SK-N-SH treated with all-trans-retinoic acid at 6 μM for 48 hours (cell line): ENCODE results near the gene IFIT3.

Experiments used
- ATAC-seq: fragments of 200-7000 bp; cut with Tn5 transposase; 3 replicates; pipeline ENCODE4 v1.9.1; 2020; ENCODE audit warnings: mild to moderate bottlenecking, moderate library complexity
- ARNTL ChIP-seq: fragments of 450-650 bp; formaldehyde crosslinking; IDR thresholded peaks from 2 replicates; pipeline ENCODE4 v1.5.0; 2020; ENCODE audit warnings: low read depth, mild to moderate bottlenecking, moderate library complexity, borderline replicate concordance
- BACH2 ChIP-seq: fragments of 250-450 bp; sonication (Bioruptor Pico); IDR thresholded peaks from 2 replicates; pipeline ENCODE4 v1.9.0; 2021; ENCODE audit warnings: mild to moderate bottlenecking, borderline replicate concordance
- CREB5 ChIP-seq: fragments of 250-450 bp; sonication (Bioruptor Pico); IDR thresholded peaks from 2 replicates; pipeline ENCODE4 v1.5.1; 2020; ENCODE audit warnings: low read depth, mild to moderate bottlenecking, moderate library complexity
- CSRNP3 ChIP-seq: fragments of 250-450 bp; sonication (Bioruptor Pico); IDR thresholded peaks from 2 replicates; pipeline ENCODE4 v1.5.1; 2021; ENCODE audit warnings: mild to moderate bottlenecking, moderate library complexity
- ESRRG ChIP-seq: fragments of 250-450 bp; sonication (Bioruptor Pico); IDR thresholded peaks from 2 replicates; pipeline ENCODE4 v1.6.1; 2021; ENCODE audit warnings: mild to moderate bottlenecking
- ISL1 ChIP-seq: fragments of 250-450 bp; sonication (Bioruptor Pico); IDR thresholded peaks from 2 replicates; pipeline ENCODE4 v2.1.2; 2022; ENCODE audit warnings: mild to moderate bottlenecking, moderate library complexity
- OSR1 ChIP-seq: fragments of 250-450 bp; sonication (Bioruptor Pico); IDR thresholded peaks from 2 replicates; pipeline ENCODE4 v1.8.0; 2022; ENCODE audit warnings: moderate library complexity, mild to moderate bottlenecking, inconsistent platforms
- PATZ1 ChIP-seq: fragments of 250-450 bp; sonication (Bioruptor Pico); IDR thresholded peaks from 2 replicates; pipeline ENCODE4 v1.8.0; 2020; ENCODE audit warnings: mild to moderate bottlenecking, moderate library complexity, borderline replicate concordance
- PPARA ChIP-seq: fragments of 250-450 bp; sonication (Bioruptor Pico); IDR thresholded peaks from 2 replicates; pipeline ENCODE4 v1.5.0; 2020; ENCODE audit warnings: mild to moderate bottlenecking, borderline replicate concordance
- RARB ChIP-seq: fragments of 250-450 bp; sonication (Bioruptor Pico); IDR thresholded peaks from 2 replicates; pipeline ENCODE4 v1.8.0; 2021; ENCODE audit warnings: mild to moderate bottlenecking, moderate library complexity
- SNAI2 ChIP-seq: fragments of 250-450 bp; sonication (Bioruptor Pico); IDR thresholded peaks from 2 replicates; pipeline ENCODE4 v1.5.0; 2020; ENCODE audit warnings: mild to moderate bottlenecking, moderate library complexity
- TCF4 ChIP-seq: fragments of 250-450 bp; sonication (Bioruptor Pico); IDR thresholded peaks from 2 replicates; pipeline ENCODE4 v1.8.0; 2021; ENCODE audit warnings: mild to moderate bottlenecking, moderate library complexity, borderline replicate concordance
- TOX ChIP-seq: fragments of 250-450 bp; sonication (Bioruptor Pico); IDR thresholded peaks from 2 replicates; pipeline ENCODE4 v1.8.0; 2021; ENCODE audit warnings: mild to moderate bottlenecking, moderate library complexity, borderline replicate concordance
- TSHZ2 ChIP-seq: fragments of 250-450 bp; sonication (Bioruptor Pico); IDR thresholded peaks from 2 replicates; pipeline ENCODE4 v1.5.0; 2020; ENCODE audit warnings: mild to moderate bottlenecking, moderate library complexity
- ZC3H10 ChIP-seq: fragments of 250-450 bp; sonication (Bioruptor Pico); IDR thresholded peaks from 2 replicates; pipeline ENCODE4 v1.5.1; 2021; ENCODE audit warnings: mild to moderate bottlenecking, moderate library complexity
- ZNF565 ChIP-seq: fragments of 450-650 bp; formaldehyde crosslinking; conservative IDR thresholded peaks from 2 replicates; pipeline ENCODE4 v1.5.0; 2020; ENCODE audit warnings: low read depth, mild to moderate bottlenecking, moderate library complexity
- ZNF8 ChIP-seq: fragments of 450-650 bp; formaldehyde crosslinking; IDR thresholded peaks from 2 replicates; pipeline ENCODE4 v1.5.0; 2020; ENCODE audit warnings: mild to moderate bottlenecking, moderate library complexity

Gene IFIT3

GRCh38 chr10:89389254-89389653 lies 61.5 kb downstream of the IFIT3 start:
- TF ChIP-seq ESRRG (CRISPR knock-in tag) (no peak), RARB (no peak), ZC3H10 (CRISPR knock-in tag) (no peak), TCF4 (no peak), CREB5 (CRISPR knock-in tag) (no peak), ARNTL (CRISPR knock-in tag) (no peak), TSHZ2 (no peak), ZNF8 (no peak), OSR1 (CRISPR knock-in tag) (no peak), ISL1 (CRISPR knock-in tag) (no peak), BACH2 (CRISPR knock-in tag) (no peak), ZNF565 (no peak), TOX (no peak), SNAI2 (CRISPR knock-in tag) (no peak), PPARA (no peak), PATZ1 (CRISPR knock-in tag) (no peak), CSRNP3 (CRISPR knock-in tag) (no peak)
- ATAC-seq: peak; percentile 44
